Measurements from ENCODE around the gene RANBP17.

DNA sequence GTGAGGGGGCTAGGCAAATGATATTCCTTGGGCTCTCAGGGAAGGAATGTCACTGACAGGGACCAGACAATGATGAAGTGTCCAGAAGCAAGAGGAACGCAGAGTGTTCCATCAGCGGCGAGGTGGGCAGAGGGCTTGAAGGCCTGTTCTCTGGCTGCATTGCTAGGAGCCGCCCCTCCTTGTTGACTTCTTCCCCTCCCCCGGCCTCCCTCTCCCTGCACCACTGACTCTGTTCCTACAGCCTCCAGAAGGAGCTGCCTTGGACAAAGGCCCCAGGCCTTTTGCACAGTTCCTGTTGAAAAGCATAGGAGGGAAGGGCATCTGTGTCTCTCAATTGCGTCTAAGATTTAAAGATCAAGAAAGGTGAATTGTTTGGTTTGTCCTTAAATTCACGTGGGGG lies 459.6 kb downstream of the RANBP17 start:
- TF ChIP-seq, protein P1, sequence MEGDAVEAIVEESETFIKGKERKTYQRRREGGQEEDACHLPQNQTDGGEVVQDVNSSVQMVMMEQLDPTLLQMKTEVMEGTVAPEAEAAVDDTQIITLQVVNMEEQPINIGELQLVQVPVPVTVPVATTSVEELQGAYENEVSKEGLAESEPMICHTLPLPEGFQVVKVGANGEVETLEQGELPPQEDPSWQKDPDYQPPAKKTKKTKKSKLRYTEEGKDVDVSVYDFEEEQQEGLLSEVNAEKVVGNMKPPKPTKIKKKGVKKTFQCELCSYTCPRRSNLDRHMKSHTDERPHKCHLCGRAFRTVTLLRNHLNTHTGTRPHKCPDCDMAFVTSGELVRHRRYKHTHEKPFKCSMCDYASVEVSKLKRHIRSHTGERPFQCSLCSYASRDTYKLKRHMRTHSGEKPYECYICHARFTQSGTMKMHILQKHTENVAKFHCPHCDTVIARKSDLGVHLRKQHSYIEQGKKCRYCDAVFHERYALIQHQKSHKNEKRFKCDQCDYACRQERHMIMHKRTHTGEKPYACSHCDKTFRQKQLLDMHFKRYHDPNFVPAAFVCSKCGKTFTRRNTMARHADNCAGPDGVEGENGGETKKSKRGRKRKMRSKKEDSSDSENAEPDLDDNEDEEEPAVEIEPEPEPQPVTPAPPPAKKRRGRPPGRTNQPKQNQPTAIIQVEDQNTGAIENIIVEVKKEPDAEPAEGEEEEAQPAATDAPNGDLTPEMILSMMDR (IDR thresholded peaks at IDR 0.05), result no peak
- TF ChIP-seq POLR2A (IDR thresholded peaks at IDR 0.05), result no peak
